Right lobe of liver (tissue), 4 donors: ENCODE data around the gene TARBP1.
"Not testable (repeated sequence)": the region's sequence is repeated elsewhere in the genome, so short reads cannot be mapped to it uniquely, and the experiment has no call there.

Experiments
- CTCF ChIP-seq, 4 donors: fragments of 200-600 bp in 3 of 4; fragments of 450-650 bp in 1 of 4; IDR thresholded peaks; one replicate each; pipeline versions ENCODE4 v1.5.1 to v1.8.0; 2016 to 2022; ENCODE audit warnings: antibody characterized with exemption in 4 of 4, mild to moderate bottlenecking in 2 of 4
- POLR2A ChIP-seq: fragments of 450-650 bp; IDR thresholded peaks from one replicate; pipeline ENCODE4 v1.6.1; 2017; ENCODE audit warnings: antibody characterized with exemption, mild to moderate bottlenecking
- donor health status: DM: no; HTN: no; CAD: no.
- donor health status: DM: no; HTN: no; CAD: no.
- donor health status: DM: no; HTN: yes; CAD: no.

DNA sequence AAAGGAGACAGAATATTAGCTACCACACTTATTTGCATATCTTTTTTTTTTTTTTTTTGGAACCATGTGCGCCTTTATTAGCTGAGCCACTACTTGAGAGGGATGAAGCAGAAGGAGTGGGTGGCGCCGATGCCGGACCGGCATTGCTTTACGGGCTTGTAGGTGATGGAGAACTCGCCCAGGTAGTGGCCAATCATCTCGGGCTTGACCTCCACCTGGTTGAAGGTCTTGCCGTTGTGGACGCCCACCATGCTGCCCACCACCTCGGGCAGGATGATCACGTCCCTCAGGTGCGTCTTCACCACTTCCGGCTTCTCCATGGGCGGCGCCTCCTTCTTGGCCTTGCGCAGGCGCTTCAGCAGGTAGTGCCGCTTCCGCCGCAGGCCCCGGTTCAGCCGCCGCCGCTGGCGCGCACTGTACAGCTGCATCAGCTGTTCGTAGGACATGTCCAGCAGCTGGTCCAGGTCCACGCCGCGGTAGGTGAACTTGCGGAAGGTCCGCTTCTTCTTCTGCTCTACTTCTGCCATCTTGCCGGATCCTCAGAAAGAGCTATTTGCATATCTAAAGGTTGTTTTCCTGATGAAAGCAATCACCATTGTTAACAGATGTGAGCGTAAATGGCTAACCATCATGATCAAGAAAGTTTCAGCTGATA, 122.2 kb downstream of the TARBP1 start:
- not testable (repeated sequence) for TF ChIP-seq CTCF (IDR thresholded peaks at IDR 0.05); POLR2A
